HepG2 (cell line): ENCODE results near the gene TPD52L2. TPM values are rescaled to one million over a fixed set of nuclear protein-coding genes. Genes with fewer than 3 reads are reported as not detected.
A peak's percentile ranks its signal among the peaks of the same experiment; 100 is the strongest.

ENCODE experiments used
- ATF7-NPFF ChIP-seq: sonication (generic); formaldehyde crosslinking; IDR thresholded peaks from 2 replicates; pipeline ENCODE4 v1.8.1; 2023; ENCODE audit warnings: mild to moderate bottlenecking, low read depth, missing genetic modification reagents, moderate library complexity
- CBX2 ChIP-seq, 2 experiments: fragments of 200-600 bp in 1 of 2; sonication (generic); formaldehyde crosslinking in 1 of 2; IDR thresholded peaks; 2 replicates each; pipeline versions ENCODE4 v1.7.0 to v1.8.1; 2018 to 2022; ENCODE audit warnings: low read depth in 2 of 2, low read length in 1 of 2, mild to moderate bottlenecking in 1 of 2, missing genetic modification reagents in 1 of 2
- CCDC6 ChIP-seq: sonication (generic); formaldehyde crosslinking; IDR thresholded peaks from 2 replicates; pipeline ENCODE4 v1.8.1; 2022; ENCODE audit warnings: mild to moderate bottlenecking, missing genetic modification reagents, moderate library complexity
- FOXC1 ChIP-seq: sonication (generic); formaldehyde crosslinking; IDR thresholded peaks from 2 replicates; pipeline ENCODE4 v1.8.0; 2022; ENCODE audit warnings: mild to moderate bottlenecking, missing genetic modification reagents, borderline replicate concordance
- GLI4 ChIP-seq: sonication (generic); formaldehyde crosslinking; IDR thresholded peaks from 2 replicates; pipeline ENCODE4 v1.5.1; 2020; ENCODE audit warnings: missing genetic modification reagents, mild to moderate bottlenecking, moderate library complexity, borderline replicate concordance
- NR0B2 ChIP-seq: sonication (generic); formaldehyde crosslinking; IDR thresholded peaks from 2 replicates; pipeline ENCODE4 v1.4.0; 2020; ENCODE audit warnings: mild to moderate bottlenecking, missing genetic modification reagents
- POLR2G ChIP-seq: fragments of 200-400 bp; formaldehyde crosslinking; IDR thresholded peaks from 2 replicates; pipeline ENCODE4 v1.6.1; 2018; ENCODE audit warnings: mild to moderate bottlenecking, low read depth, low read length, moderate library complexity
- TARDBP ChIP-seq: sonication (generic); formaldehyde crosslinking; IDR thresholded peaks from 2 replicates; pipeline ENCODE4 v1.8.0; 2022; ENCODE audit warnings: mild to moderate bottlenecking, missing genetic modification reagents
- TCF7 ChIP-seq: sonication (generic); IDR thresholded peaks from 2 replicates; pipeline ENCODE4 v1.6.1; 2016; ENCODE audit warnings: antibody characterized with exemption, low read depth
- UBTF ChIP-seq: sonication (generic); formaldehyde crosslinking; IDR thresholded peaks from 2 replicates; pipeline ENCODE4 v1.4.0; 2020; ENCODE audit warnings: mild to moderate bottlenecking, missing genetic modification reagents
- YY1 ChIP-seq: IDR thresholded peaks from 2 replicates; pipeline ENCODE4 v1.6.1; 2011; ENCODE audit warnings: low read length, low read depth, moderate library complexity, mild to moderate bottlenecking; ENCODE audit not compliant: insufficient read depth, insufficient replicate concordance
- ZBTB4 ChIP-seq: sonication (generic); formaldehyde crosslinking; IDR thresholded peaks from 2 replicates; pipeline ENCODE4 v1.4.0; 2020; ENCODE audit warnings: missing genetic modification reagents, mild to moderate bottlenecking, borderline replicate concordance
- ZBTB8A ChIP-seq: sonication (generic); formaldehyde crosslinking; IDR thresholded peaks from 2 replicates; pipeline ENCODE4 v1.4.0; 2020; ENCODE audit warnings: mild to moderate bottlenecking, low read depth, missing genetic modification reagents, borderline replicate concordance
- ZC3H4 ChIP-seq: sonication (generic); formaldehyde crosslinking; IDR thresholded peaks from 2 replicates; pipeline ENCODE4 v1.4.0; 2020; ENCODE audit warnings: missing genetic modification reagents, borderline replicate concordance
- ZFP1 ChIP-seq: IDR thresholded peaks from 2 replicates; pipeline ENCODE4 v1.6.1; 2016
- ZNF343 ChIP-seq: sonication (generic); formaldehyde crosslinking; IDR thresholded peaks from 2 replicates; pipeline ENCODE4 v1.4.0; 2020; ENCODE audit warnings: mild to moderate bottlenecking, missing genetic modification reagents
- ZNF567 ChIP-seq: sonication (generic); formaldehyde crosslinking; IDR thresholded peaks from 2 replicates; pipeline ENCODE4 v1.8.1; 2023; ENCODE audit warnings: mild to moderate bottlenecking, missing genetic modification reagents, borderline replicate concordance
- ZNF878 ChIP-seq: sonication (generic); formaldehyde crosslinking; IDR thresholded peaks from 2 replicates; pipeline ENCODE4 v1.8.1; 2023; ENCODE audit warnings: mild to moderate bottlenecking, missing genetic modification reagents, moderate library complexity
- polyA plus RNA-seq, 8 experiments: library from polyadenylated mRNA; depleted of rRNA in 3 of 8; stranded (reverse) in 7 of 8; unstranded in 1 of 8; fragments of >200 nt; fragmentation: Illumina TruSeq in 4 of 8; extraction: Trizol in 4 of 8; gene quantifications; 2 replicates each; pipeline versions ENCODE4 v1.2.1 to v1.2.3, GENCODE V29; 2011 to 2016; ENCODE audit warnings: low read depth in 4 of 8, missing spikeins in 1 of 8, mixed read lengths in 1 of 8; ENCODE audit not compliant: insufficient read depth in 1 of 8
- total RNA-seq, 5 experiments: library from RNA; depleted of rRNA; stranded (reverse); fragments of >200 nt; fragmentation: Illumina TruSeq; extraction: Trizol; gene quantifications; 2 replicates each; pipeline ENCODE4 v1.2.3, GENCODE V29; 2016; ENCODE audit warnings: low read depth in 1 of 5

Gene TPD52L2
- total and polyA plus RNA-seq, 2 of the 13 experiments (the other 11 are each of a cell fraction or from before 2014, with no cell fraction given) = 156 to 184 TPM

GRCh38 chr20:63863021-63863797 lies 1.9 kb upstream of the TPD52L2 start (continued):
- TF ChIP-seq ZBTB4 (CRISPR knock-in tag) = 0 out of 2 replicates have a peak, but pooled peaks have one; percentile 38
- TF ChIP-seq ATF7-NPFF (CRISPR knock-in tag) = no peak
- no peak for TF ChIP-seq NR0B2 (CRISPR knock-in tag)
- TF ChIP-seq ZC3H4 = peak; percentile 65; the same call in 1 of the 2 replicates
- peak; percentile 92; the same call in 1 of the 2 replicates for TF ChIP-seq ZNF567 (CRISPR knock-in tag)
- TF ChIP-seq GLI4 (CRISPR knock-in tag) = no peak
- TF ChIP-seq ZFP1 = 0 out of 2 replicates have a peak, but pooled peaks have one; percentile 4
- peak; percentile 74 for TF ChIP-seq TARDBP (CRISPR knock-in tag)
- TF ChIP-seq ZNF878 (CRISPR knock-in tag) = no peak
- TF ChIP-seq TCF7 = no peak
- no peak for TF ChIP-seq POLR2G
- TF ChIP-seq CCDC6 (CRISPR knock-in tag) = no peak; the same call in 1 of the 2 replicates
- TF ChIP-seq ZNF343 (CRISPR knock-in tag) = no peak
- no peak for TF ChIP-seq FOXC1 (CRISPR knock-in tag)
- no peak for TF ChIP-seq YY1
- TF ChIP-seq CBX2 (IDR thresholded peaks at IDR 0.05; ENCODE audit: low read depth, low read length) = no peak
- no peak for TF ChIP-seq CBX2 (CRISPR knock-in tag; IDR thresholded peaks at IDR 0.05; ENCODE audit: low read depth)
- no peak for TF ChIP-seq UBTF (CRISPR knock-in tag)
- no peak for TF ChIP-seq ZBTB8A (CRISPR knock-in tag)
- TF ChIP-seq, all 625 proteins: peak for 69
